HepG2 (cell line): Measurements from ENCODE around the gene MED25. TPM values are rescaled to one million over a fixed set of nuclear protein-coding genes. Genes with fewer than 3 reads are reported as not detected.

Experiments
- AKNA ChIP-seq: sonication (generic); formaldehyde crosslinking; IDR thresholded peaks from 2 replicates; pipeline ENCODE4 v1.4.0; 2020; ENCODE audit warnings: missing genetic modification reagents, borderline replicate concordance
- CBX2 ChIP-seq, 2 experiments: fragments of 200-600 bp in 1 of 2; sonication (generic); formaldehyde crosslinking in 1 of 2; IDR thresholded peaks; 2 replicates each; pipeline versions ENCODE4 v1.7.0 to v1.8.1; 2018 to 2022; ENCODE audit warnings: low read depth in 2 of 2, low read length in 1 of 2, mild to moderate bottlenecking in 1 of 2, missing genetic modification reagents in 1 of 2
- CC2D1A ChIP-seq: sonication (generic); formaldehyde crosslinking; IDR thresholded peaks from 2 replicates; pipeline ENCODE4 v1.8.1; 2023; ENCODE audit warnings: mild to moderate bottlenecking, missing genetic modification reagents
- GABPA ChIP-seq, 2 experiments: IDR thresholded peaks; 2 replicates each; pipeline ENCODE4 v1.6.1; 2011 to 2016; ENCODE audit warnings: low read depth in 2 of 2, low read length in 1 of 2, missing biosample characterization in 1 of 2, missing genetic modification characterization in 1 of 2
- ISX ChIP-seq: sonication (generic); formaldehyde crosslinking; conservative IDR thresholded peaks from 2 replicates; pipeline ENCODE4 v1.5.0; 2020; ENCODE audit warnings: missing genetic modification reagents
- PHF8 ChIP-seq: sonication (generic); formaldehyde crosslinking; IDR thresholded peaks from 2 replicates; pipeline ENCODE4 v1.5.0; 2020; ENCODE audit warnings: missing genetic modification reagents
- ZBTB20 ChIP-seq: sonication (generic); formaldehyde crosslinking; IDR thresholded peaks from 2 replicates; pipeline ENCODE4 v1.8.1; 2023; ENCODE audit warnings: missing genetic modification reagents, low read depth, mild to moderate bottlenecking, borderline replicate concordance
- ZHX2 ChIP-seq, 2 experiments: sonication (generic) in 1 of 2; formaldehyde crosslinking in 1 of 2; IDR thresholded peaks; 2 replicates each; pipeline versions ENCODE4 v1.6.1 to v1.9.0; 2014 to 2022; ENCODE audit warnings: antibody characterized with exemption in 1 of 2, borderline replicate concordance in 1 of 2, inconsistent platforms in 1 of 2, low read depth in 1 of 2, missing genetic modification reagents in 1 of 2
- ZNF280D ChIP-seq: sonication (generic); formaldehyde crosslinking; IDR thresholded peaks from 2 replicates; pipeline ENCODE4 v1.5.1; 2020; ENCODE audit warnings: mild to moderate bottlenecking, missing genetic modification reagents
- ZNF296 ChIP-seq: sonication (generic); formaldehyde crosslinking; conservative IDR thresholded peaks from 2 replicates; pipeline ENCODE4 v1.5.0; 2020; ENCODE audit warnings: mild to moderate bottlenecking, missing genetic modification reagents
- ZNF644 ChIP-seq: IDR thresholded peaks from 2 replicates; pipeline ENCODE4 v1.6.1; 2016; ENCODE audit warnings: low read depth
- ZNF788 ChIP-seq: sonication (generic); formaldehyde crosslinking; IDR thresholded peaks from 2 replicates; pipeline ENCODE4 v1.5.0; 2020; ENCODE audit warnings: mild to moderate bottlenecking, missing genetic modification reagents, borderline replicate concordance
- polyA plus RNA-seq, 8 experiments: library from polyadenylated mRNA; depleted of rRNA in 3 of 8; stranded (reverse) in 7 of 8; unstranded in 1 of 8; fragments of >200 nt; fragmentation: Illumina TruSeq in 4 of 8; extraction: Trizol in 4 of 8; gene quantifications; 2 replicates each; pipeline versions ENCODE4 v1.2.1 to v1.2.3, GENCODE V29; 2011 to 2016; ENCODE audit warnings: low read depth in 4 of 8, missing spikeins in 1 of 8, mixed read lengths in 1 of 8; ENCODE audit not compliant: insufficient read depth in 1 of 8
- total RNA-seq, 5 experiments: library from RNA; depleted of rRNA; stranded (reverse); fragments of >200 nt; fragmentation: Illumina TruSeq; extraction: Trizol; gene quantifications; 2 replicates each; pipeline ENCODE4 v1.2.3, GENCODE V29; 2016; ENCODE audit warnings: low read depth in 1 of 5

The MED25 gene
- total and polyA plus RNA-seq, 2 of the 13 experiments (the other 11 are each of a cell fraction or from before 2014, with no cell fraction given) = 11.1 to 15.1 TPM

DNA sequence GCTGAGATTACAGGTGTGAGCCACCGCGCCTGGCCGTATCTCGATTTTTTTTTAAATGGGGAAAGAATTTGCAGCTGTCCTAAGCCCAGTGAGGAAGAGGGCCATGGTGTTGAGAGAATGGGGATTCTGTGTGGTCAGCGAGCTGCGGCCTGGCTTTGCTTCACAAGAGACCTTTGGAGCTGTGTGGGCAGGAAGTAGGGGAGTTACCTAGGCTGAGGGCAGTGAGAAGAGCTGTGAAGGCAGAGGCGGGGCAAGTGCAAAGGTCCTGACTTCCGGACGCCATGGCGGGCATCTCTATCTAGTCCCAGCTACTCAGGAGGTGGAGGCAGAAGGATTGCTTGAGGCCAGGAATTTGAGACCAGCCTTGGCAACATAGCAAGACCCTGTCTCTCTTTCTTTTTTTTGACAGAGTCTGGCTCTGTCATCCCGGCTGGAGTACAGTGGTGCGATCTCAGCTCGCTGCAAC, 46.4 kb upstream of the MED25 start (continued):
- TF ChIP-seq CBX2 (IDR thresholded peaks at IDR 0.05; ENCODE audit: low read depth, low read length) = no peak
- TF ChIP-seq CBX2 (CRISPR knock-in tag; IDR thresholded peaks at IDR 0.05; ENCODE audit: low read depth) = no peak
- no peak for TF ChIP-seq ZNF296 (CRISPR knock-in tag)
- 0 out of 2 replicates have a peak, but pooled peaks have one; percentile 7 for TF ChIP-seq ZNF644 (CRISPR knock-in tag)
- no peak for TF ChIP-seq ISX (CRISPR knock-in tag)
- peak; percentile 69 for TF ChIP-seq ZHX2 (IDR thresholded peaks at IDR 0.05; ENCODE audit: low read depth)
- TF ChIP-seq ZHX2 (CRISPR knock-in tag; IDR thresholded peaks at IDR 0.05; ENCODE audit: borderline replicate concordance) = no peak
- peak; percentile 71; the same call in 1 of the 2 replicates for TF ChIP-seq ZNF788 (CRISPR knock-in tag)
- TF ChIP-seq PHF8 = peak; percentile 27; the same call in 1 of the 2 replicates
- TF ChIP-seq ZNF280D = peak; percentile 40; the same call in 1 of the 2 replicates
- no peak for TF ChIP-seq AKNA (CRISPR knock-in tag)
- no peak for TF ChIP-seq CC2D1A (CRISPR knock-in tag)
- no peak for TF ChIP-seq ZBTB20
- peak; percentile 53 for TF ChIP-seq GABPA (IDR thresholded peaks at IDR 0.05; ENCODE audit: low read depth, low read length)
- peak; percentile 87 for TF ChIP-seq GABPA (CRISPR knock-in tag; IDR thresholded peaks at IDR 0.05; ENCODE audit: low read depth)
